ENCODE results near the gene RHOB. TPM values are rescaled to one million over a fixed set of nuclear protein-coding genes. Genes with fewer than 3 reads are reported as not detected.

Gene RHOB
- total RNA-seq, 2 experiments from 2014 or later = 25.9 to 26.6 TPM

DNA sequence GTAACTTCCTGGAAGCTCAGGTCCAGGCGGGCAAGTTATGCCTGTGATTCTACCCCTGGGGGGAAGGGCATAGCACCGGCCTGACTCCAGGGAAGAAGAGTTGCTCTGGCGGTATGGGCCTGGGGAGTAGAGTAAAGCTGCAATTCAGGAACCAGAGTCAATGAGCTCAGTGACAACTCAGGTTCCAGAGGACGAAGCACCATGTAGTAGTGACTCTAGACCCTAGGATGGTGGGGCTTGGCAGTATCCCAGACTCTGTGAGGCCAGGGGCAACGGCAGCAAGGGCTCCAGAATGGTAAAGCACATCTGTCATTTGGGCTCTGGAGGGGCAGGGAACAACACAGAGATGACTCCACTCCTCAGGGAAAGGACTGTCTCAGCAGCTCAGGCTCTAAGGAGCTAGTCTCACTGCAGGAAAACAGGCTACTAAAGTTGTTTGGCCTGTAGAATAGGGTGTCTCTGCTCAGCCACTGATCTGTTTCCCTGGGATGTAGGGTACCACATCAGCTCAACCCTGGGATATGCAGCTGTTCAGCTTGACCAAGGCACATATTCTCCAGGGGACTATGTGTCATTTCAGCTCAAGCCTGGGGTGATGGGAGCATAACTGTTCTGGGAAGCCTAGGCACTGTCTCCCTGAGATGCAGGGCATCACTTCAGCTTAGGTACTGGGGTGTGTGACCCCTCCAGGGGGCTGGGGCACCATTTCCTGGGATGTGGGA, 36.2 kb upstream of the RHOB start:
- no peak overlapping the region for H3K27ac Mint-ChIP-seq
- H3K9me3 ChIP-seq (ENCODE audit: control insufficient read depth in 1 of 2, insufficient read depth in 1 of 2, low read length in 2 of 2) = peaks cover 3 to 24% of the 10 kb centered on the region in 2 experiments
- no peaks in the 10 kb centered on the region for H3K36me3 ChIP-seq (ENCODE audit: insufficient read depth, low read length)
- ATAC-seq (ENCODE audit: poor library complexity) (no peak), DNase-seq (no peak)
- peaks cover 9% of the 10 kb centered on the region for H3K9me3 Mint-ChIP-seq
- ChIA-PET CTCF (interaction anchor here (0.6 to 2.1 kb wide), 9 partner anchors 8 to 240 kb away, joined by 3 to 8 read pairs (median 3); partner anchors contain the start of gene HS1BP3), POLR2A (interaction anchor here (1.1 to 1.7 kb wide), 2 partner anchors 37 to 240 kb away, joined by 4 to 6 read pairs; partner anchors contain the start of genes HS1BP3 and RHOB)
- H3K4me1 Mint-ChIP-seq (ENCODE audit: low read depth) = no peaks in the 10 kb centered on the region
- intact Hi-C loops (cut with DNase I, micrococcal nuclease) = loop anchor here in 1 of 2 experiments (1.0 kb wide), 1 partner anchor 232 kb away; no protein-coding TSS in a partner anchor
- no peak overlapping the region for H3K27ac ChIP-seq (ENCODE audit: low read depth in 1 of 2, low read length in 2 of 2)
- H3K27me3 Mint-ChIP-seq = peaks cover 4% of the 10 kb centered on the region
- H3K27me3 ChIP-seq (ENCODE audit: control insufficient read depth in 1 of 2, insufficient read depth in 2 of 2, low read length in 2 of 2) = no peaks in the 10 kb centered on the region
- H3K4me3 Mint-ChIP-seq = no peak overlapping the region
- H3K4me3 ChIP-seq (ENCODE audit: low read length) = no peak overlapping the region
- no peaks in the 10 kb centered on the region for H3K36me3 Mint-ChIP-seq (ENCODE audit: low read depth)
- TF ChIP-seq, protein P1, sequence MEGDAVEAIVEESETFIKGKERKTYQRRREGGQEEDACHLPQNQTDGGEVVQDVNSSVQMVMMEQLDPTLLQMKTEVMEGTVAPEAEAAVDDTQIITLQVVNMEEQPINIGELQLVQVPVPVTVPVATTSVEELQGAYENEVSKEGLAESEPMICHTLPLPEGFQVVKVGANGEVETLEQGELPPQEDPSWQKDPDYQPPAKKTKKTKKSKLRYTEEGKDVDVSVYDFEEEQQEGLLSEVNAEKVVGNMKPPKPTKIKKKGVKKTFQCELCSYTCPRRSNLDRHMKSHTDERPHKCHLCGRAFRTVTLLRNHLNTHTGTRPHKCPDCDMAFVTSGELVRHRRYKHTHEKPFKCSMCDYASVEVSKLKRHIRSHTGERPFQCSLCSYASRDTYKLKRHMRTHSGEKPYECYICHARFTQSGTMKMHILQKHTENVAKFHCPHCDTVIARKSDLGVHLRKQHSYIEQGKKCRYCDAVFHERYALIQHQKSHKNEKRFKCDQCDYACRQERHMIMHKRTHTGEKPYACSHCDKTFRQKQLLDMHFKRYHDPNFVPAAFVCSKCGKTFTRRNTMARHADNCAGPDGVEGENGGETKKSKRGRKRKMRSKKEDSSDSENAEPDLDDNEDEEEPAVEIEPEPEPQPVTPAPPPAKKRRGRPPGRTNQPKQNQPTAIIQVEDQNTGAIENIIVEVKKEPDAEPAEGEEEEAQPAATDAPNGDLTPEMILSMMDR (IDR thresholded peaks at IDR 0.05) = no peak
- no peaks in the 10 kb centered on the region for H3K4me1 ChIP-seq (ENCODE audit: insufficient read depth, low read length)

DNA sequence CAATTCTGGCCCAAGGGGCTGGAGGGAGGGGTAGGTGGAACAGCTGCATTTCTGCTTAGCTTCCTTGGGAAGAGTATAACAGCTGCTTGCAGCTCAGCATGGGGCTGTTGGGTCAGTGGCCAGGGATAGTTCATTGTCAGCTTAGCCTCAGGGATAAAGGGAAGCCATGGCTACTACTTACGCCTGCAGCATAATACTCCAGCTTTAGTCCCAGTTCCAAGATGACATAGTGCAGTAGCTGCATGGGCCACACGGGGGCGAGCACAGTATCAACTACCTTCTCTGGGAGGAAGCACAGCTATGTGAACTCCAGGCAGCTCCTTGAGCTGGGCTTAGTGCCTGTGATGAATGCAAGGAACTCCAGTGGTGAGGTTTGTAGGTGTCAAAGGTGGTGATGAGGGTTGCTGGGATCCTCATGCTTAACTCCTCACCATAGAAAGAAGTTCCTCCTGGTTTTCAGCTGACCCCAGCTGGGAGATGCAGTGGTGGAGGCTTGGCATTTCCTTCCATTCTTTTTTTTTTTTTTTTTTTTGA, 35.4 kb upstream of the RHOB start:
- H3K27ac ChIP-seq (ENCODE audit: low read depth in 1 of 2, low read length in 2 of 2) = no peak overlapping the region
- no peaks in the 10 kb centered on the region for H3K4me1 Mint-ChIP-seq (ENCODE audit: low read depth)
- peak; percentile 99 for ATAC-seq (ENCODE audit: poor library complexity)
- no peaks in the 10 kb centered on the region for H3K36me3 Mint-ChIP-seq (ENCODE audit: low read depth)
- intact Hi-C loops (cut with DNase I, micrococcal nuclease) = loop anchor here in 1 of 2 experiments (1.0 kb wide), 1 partner anchor 231 kb away; no protein-coding TSS in a partner anchor
- DNase-seq = peak; percentile 43 to 81 (median 64)
- TF ChIP-seq, protein P1 (IDR thresholded peaks at IDR 0.05) = peak; percentile 64
- H3K27me3 Mint-ChIP-seq = peaks cover 4% of the 10 kb centered on the region
- peaks cover 3 to 24% of the 10 kb centered on the region in 2 experiments for H3K9me3 ChIP-seq (ENCODE audit: control insufficient read depth in 1 of 2, insufficient read depth in 1 of 2, low read length in 2 of 2)
- ChIA-PET POLR2A (interaction anchor here (1.1 to 1.7 kb wide), 2 partner anchors 36 to 240 kb away, joined by 4 to 6 read pairs; partner anchors contain the start of genes HS1BP3 and RHOB), CTCF (interaction anchor here (0.7 to 2.1 kb wide), 9 partner anchors 8 to 240 kb away, joined by 3 to 8 read pairs (median 3); partner anchors contain the start of gene HS1BP3)
- H3K4me3 Mint-ChIP-seq = no peak overlapping the region
- peaks cover 9% of the 10 kb centered on the region for H3K9me3 Mint-ChIP-seq
- peaks cover 0 to 2% of the 10 kb centered on the region in 2 experiments for H3K27me3 ChIP-seq (ENCODE audit: control insufficient read depth in 1 of 2, insufficient read depth in 2 of 2, low read length in 2 of 2)
- H3K36me3 ChIP-seq (ENCODE audit: insufficient read depth, low read length) = no peaks in the 10 kb centered on the region
- H3K4me3 ChIP-seq (ENCODE audit: low read length) = no peak overlapping the region
- H3K27ac Mint-ChIP-seq = no peak overlapping the region
- no peaks in the 10 kb centered on the region for H3K4me1 ChIP-seq (ENCODE audit: insufficient read depth, low read length)

DNA sequence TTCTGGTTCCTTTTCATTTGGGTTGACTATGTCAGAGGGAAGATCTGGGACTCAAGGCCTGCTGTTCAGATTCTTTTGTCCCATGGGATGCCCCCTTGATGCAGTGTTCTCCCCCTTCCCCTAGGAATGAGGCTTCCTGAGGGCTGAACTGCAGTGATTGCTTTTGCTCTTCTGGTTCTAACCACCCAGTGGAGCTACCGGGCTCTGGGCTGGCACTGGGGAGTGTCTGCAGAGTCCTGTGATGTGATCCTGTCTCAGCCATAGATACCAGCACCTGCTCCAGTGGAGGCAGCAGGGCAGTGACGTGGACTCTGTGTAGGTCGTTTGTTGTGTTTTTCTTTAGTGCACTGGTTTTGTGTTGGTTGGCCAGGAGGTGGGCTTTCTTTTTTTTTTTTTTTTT, 32.1 kb upstream of the RHOB start:
- peaks cover 2% of the 10 kb centered on the region for H3K9me3 Mint-ChIP-seq
- ChIA-PET CTCF (interaction anchor here (0.6 kb wide), 1 partner anchor 229 kb away, joined by 3 read pairs; no protein-coding TSS in a partner anchor), POLR2A (no interaction called here)
- peaks cover 6% of the 10 kb centered on the region for H3K27me3 Mint-ChIP-seq
- H3K36me3 ChIP-seq (ENCODE audit: insufficient read depth, low read length) = no peaks in the 10 kb centered on the region
- no peak overlapping the region for H3K4me3 ChIP-seq (ENCODE audit: low read length)
- DNase-seq = no peak
- no peak overlapping the region for H3K27ac Mint-ChIP-seq
- H3K27me3 ChIP-seq (ENCODE audit: control insufficient read depth in 1 of 2, insufficient read depth in 2 of 2, low read length in 2 of 2) = peaks cover 0 to 2% of the 10 kb centered on the region in 2 experiments
- H3K27ac ChIP-seq (ENCODE audit: low read depth in 1 of 2, low read length in 2 of 2) = no peak overlapping the region
- peaks cover 3 to 7% of the 10 kb centered on the region in 2 experiments for H3K9me3 ChIP-seq (ENCODE audit: control insufficient read depth in 1 of 2, insufficient read depth in 1 of 2, low read length in 2 of 2)
- TF ChIP-seq, protein P1 (IDR thresholded peaks at IDR 0.05) = no peak
- no peaks in the 10 kb centered on the region for H3K4me1 Mint-ChIP-seq (ENCODE audit: low read depth)
- intact Hi-C loops (cut with DNase I, micrococcal nuclease) = no loop called here
- no peaks in the 10 kb centered on the region for H3K4me1 ChIP-seq (ENCODE audit: insufficient read depth, low read length)
- ATAC-seq (ENCODE audit: poor library complexity) = no peak
- no peak overlapping the region for H3K4me3 Mint-ChIP-seq
- H3K36me3 Mint-ChIP-seq (ENCODE audit: low read depth) = no peaks in the 10 kb centered on the region
